Cerebellar nuclear complex (tissue), 1 donor: Measurements from ENCODE around the gene CCDC30.
"Not testable (repeated sequence)": the region's sequence is repeated elsewhere in the genome, so short reads cannot be mapped to it uniquely, and the experiment has no call there.

Experiments
- DNase-seq, 2 experiments: peaks; one replicate each; lab custom pipeline; 2025; lab: John Stamatoyannopoulos, UW

The CCDC30 gene

GRCh38 chr1:42524330-42524729 lies 61.2 kb downstream of the CCDC30 start:
- no peak for DNase-seq

- DNase-seq: no peak
Observed at GRCh38 chr1:42529724-42530181, 66.7 kb downstream of the CCDC30 start.

GRCh38 chr1:42531043-42531442 lies 68.0 kb downstream of the CCDC30 start:
- DNase-seq: no peak

GRCh38 chr1:42533101-42533863 lies 70.2 kb downstream of the CCDC30 start:
- no peak for DNase-seq

- DNase-seq: no peak
Observed at GRCh38 chr1:42541104-42541503, 78.0 kb downstream of the CCDC30 start.

GRCh38 chr1:42551180-42551579 lies 88.1 kb downstream of the CCDC30 start:
- no peak for DNase-seq

GRCh38 chr1:42551590-42551989 lies 88.5 kb downstream of the CCDC30 start:
- DNase-seq: no peak

- DNase-seq: no peak
Observed at GRCh38 chr1:42552636-42553035, 89.5 kb downstream of the CCDC30 start.

GRCh38 chr1:42557230-42557851 lies 94.3 kb downstream of the CCDC30 start:
- no peak for DNase-seq

- no peak for DNase-seq
Observed at GRCh38 chr1:42567038-42567437, 104.0 kb downstream of the CCDC30 start.

GRCh38 chr1:42576935-42577334 lies 113.8 kb downstream of the CCDC30 start:
- no peak for DNase-seq

- DNase-seq: no peak
Observed at GRCh38 chr1:42586016-42586415, 122.9 kb downstream of the CCDC30 start.

GRCh38 chr1:42587753-42588152 lies 124.7 kb downstream of the CCDC30 start:
- no peak for DNase-seq

GRCh38 chr1:42592811-42593210 lies 129.7 kb downstream of the CCDC30 start:
- DNase-seq: no peak

GRCh38 chr1:42593486-42594100 lies 130.5 kb downstream of the CCDC30 start:
- DNase-seq: no peak

- DNase-seq: no peak
Observed at GRCh38 chr1:42601472-42601871, 138.4 kb downstream of the CCDC30 start.

GRCh38 chr1:42613803-42614131 lies 150.7 kb downstream of the CCDC30 start:
- DNase-seq: no peak

- DNase-seq: no peak
Observed at GRCh38 chr1:42618866-42619265, 155.8 kb downstream of the CCDC30 start.

- no peak for DNase-seq
Observed at GRCh38 chr1:42620307-42620706, 157.2 kb downstream of the CCDC30 start.

GRCh38 chr1:42621180-42621579 lies 158.1 kb downstream of the CCDC30 start:
- DNase-seq: not testable (repeated sequence)

GRCh38 chr1:42627205-42627604 lies 164.1 kb downstream of the CCDC30 start:
- not testable (repeated sequence) for DNase-seq

GRCh38 chr1:42639116-42639515 lies 176.0 kb downstream of the CCDC30 start:
- no peak for DNase-seq

GRCh38 chr1:42646056-42646455 lies 183.0 kb downstream of the CCDC30 start:
- DNase-seq: no peak
